A549 (cell line): ENCODE measurements around the gene DISC1. TPM values are rescaled to one million over a fixed set of nuclear protein-coding genes. Genes with fewer than 3 reads are reported as not detected.

ENCODE experiments used
- ATAC-seq, 2 experiments: fragments of 200-7000 bp in 1 of 2; fragments of >200 bp in 1 of 2; cut with Nextera tagmentation in 1 of 2; cut with Tn5 transposase in 1 of 2; 3 replicates each; pipeline versions ENCODE4 v1.8.0 to v1.9.1; 2018 to 2020; ENCODE audit warnings: mild to moderate bottlenecking in 1 of 2, moderate library complexity in 1 of 2
- CTCF ChIA-PET: fragments of 300-600 bp; sonication (Branson Sonifier 250); formaldehyde crosslinking; extraction: SDS; loops from one replicate; lab custom pipeline; 2021; ENCODE audit warnings: antibody characterized with exemption, inconsistent platforms; lab: Yijun Ruan, JAX
- POLR2A ChIA-PET: fragments of 350-600 bp; formaldehyde crosslinking; extraction: SDS; loops from one replicate; lab custom pipeline; 2021; ENCODE audit warnings: antibody characterized with exemption, inconsistent platforms; lab: Yijun Ruan, JAX
- DNase-seq, 2 experiments: peaks; one replicate each; pipeline versions ENCODE4 v3.0.0 to v3.0.0-alpha.2; 2011 to 2016; ENCODE audit warnings: low read depth in 1 of 2, low spot score in 1 of 2
- FAIRE-seq: peaks from 2 replicates; lab custom pipeline; 2011; peaks lifted over from hg19 to GRCh38; lab: Jason Lieb, UNC
- H3K27ac ChIP-seq, 2 experiments: fragments of >200 bp; sonication (Bioruptor Twin); formaldehyde crosslinking; 3 replicates each; pipeline ENCODE4 v1.5.1; 2016 to 2017
- H3K4me1 ChIP-seq: fragments of >200 bp; sonication (Bioruptor Twin); formaldehyde crosslinking; 3 replicates; pipeline ENCODE4 v1.6.1; 2016
- H3K4me2 ChIP-seq: fragments of >200 bp; sonication (Bioruptor Twin); formaldehyde crosslinking; 3 replicates; pipeline ENCODE4 v1.6.1; 2016
- H3K4me3 ChIP-seq: fragments of >200 bp; sonication (Bioruptor Twin); formaldehyde crosslinking; 3 replicates; pipeline ENCODE4 v1.5.1; 2016
- H3K9me3 ChIP-seq: fragments of >200 bp; sonication (Bioruptor Twin); formaldehyde crosslinking; 3 replicates; pipeline ENCODE4 v1.6.1; 2016
- ATOH8 ChIP-seq: fragments of 250-450 bp; sonication (Bioruptor Pico); IDR thresholded peaks from 2 replicates; pipeline ENCODE4 v1.5.0; 2020; ENCODE audit warnings: low read depth, mild to moderate bottlenecking, moderate library complexity
- CHD2 ChIP-seq: fragments of 150-350 bp; IDR thresholded peaks from 2 replicates; pipeline ENCODE4 v1.6.1; 2014; ENCODE audit warnings: low read length; ENCODE audit not compliant: partially characterized antibody
- CHD4 ChIP-seq: fragments of 200-600 bp; sonication (generic); IDR thresholded peaks from 2 replicates; pipeline ENCODE4 v1.6.1; 2016; ENCODE audit warnings: antibody characterized with exemption, mild to moderate bottlenecking, borderline replicate concordance
- E2F6 ChIP-seq: IDR thresholded peaks from 2 replicates; pipeline ENCODE4 v1.6.1; 2012; ENCODE audit warnings: low read depth, borderline replicate concordance
- EHF ChIP-seq: fragments of 250-450 bp; sonication (Bioruptor Pico); IDR thresholded peaks from 2 replicates; pipeline ENCODE4 v1.5.0; 2020; ENCODE audit warnings: mild to moderate bottlenecking
- ELK1 ChIP-seq: fragments of 150-350 bp; IDR thresholded peaks from 2 replicates; pipeline ENCODE4 v1.6.1; 2014; ENCODE audit warnings: low read depth, mild to moderate bottlenecking, low read length
- FOXS1 ChIP-seq: fragments of 250-450 bp; sonication (Bioruptor Pico); IDR thresholded peaks from 2 replicates; pipeline ENCODE4 v1.5.0; 2020; ENCODE audit warnings: mild to moderate bottlenecking, moderate library complexity
- GATA3 ChIP-seq: IDR thresholded peaks from 2 replicates; pipeline ENCODE4 v1.6.1; 2012; ENCODE audit warnings: borderline replicate concordance
- HDAC2 ChIP-seq: fragments of 200-600 bp; sonication (generic); IDR thresholded peaks from 2 replicates; pipeline ENCODE4 v1.6.1; 2016
- HES2 ChIP-seq: fragments of >200 bp; sonication (Bioruptor Twin); formaldehyde crosslinking; IDR thresholded peaks from 2 replicates; pipeline ENCODE4 v1.6.1; 2016
- HOXB5 ChIP-seq: fragments of 250-450 bp; sonication (Bioruptor Pico); IDR thresholded peaks from 2 replicates; pipeline ENCODE4 v1.5.0; 2020; ENCODE audit warnings: mild to moderate bottlenecking, moderate library complexity
- JUN ChIP-seq, 2 experiments: fragments of >200 bp; sonication (Bioruptor Twin); formaldehyde crosslinking; IDR thresholded peaks; 2 replicates in 1 of 2; 3 replicates in 1 of 2; pipeline ENCODE4 v1.6.1; 2016 to 2017
- MAFK ChIP-seq: fragments of 450-650 bp; IDR thresholded peaks from 2 replicates; pipeline ENCODE4 v1.6.1; 2014; ENCODE audit not compliant: partially characterized antibody
- PBX3 ChIP-seq: IDR thresholded peaks from 2 replicates; pipeline ENCODE4 v1.6.1; 2012
- PHF8 ChIP-seq: fragments of 200-600 bp; sonication (generic); IDR thresholded peaks from 2 replicates; pipeline ENCODE4 v1.6.1; 2016; ENCODE audit warnings: low read depth, mild to moderate bottlenecking, antibody characterized with exemption, moderate library complexity, borderline replicate concordance
- RCOR1 ChIP-seq: fragments of 150-350 bp; IDR thresholded peaks from 2 replicates; pipeline ENCODE4 v1.6.1; 2014; ENCODE audit warnings: antibody characterized with exemption, low read length, low read depth
- RNF2 ChIP-seq: fragments of 200-600 bp; sonication (generic); IDR thresholded peaks from 2 replicates; pipeline ENCODE4 v1.6.1; 2016; ENCODE audit warnings: low read depth, mild to moderate bottlenecking, antibody characterized with exemption, moderate library complexity, borderline replicate concordance
- TFCP2L1 ChIP-seq: fragments of 250-450 bp; sonication (Bioruptor Pico); IDR thresholded peaks from 2 replicates; pipeline ENCODE4 v1.5.0; 2021; ENCODE audit warnings: mild to moderate bottlenecking
- ZFP36 ChIP-seq: fragments of 450-650 bp; IDR thresholded peaks from 2 replicates; pipeline ENCODE4 v1.6.1; 2014; ENCODE audit warnings: borderline replicate concordance; ENCODE audit not compliant: partially characterized antibody
- ZNF302 ChIP-seq: fragments of 250-450 bp; sonication (Bioruptor Pico); IDR thresholded peaks from 2 replicates; pipeline ENCODE4 v1.9.0; 2021; ENCODE audit warnings: inconsistent platforms, mild to moderate bottlenecking, moderate library complexity
- ZSCAN20 ChIP-seq: fragments of 250-450 bp; sonication (Bioruptor Pico); IDR thresholded peaks from 2 replicates; pipeline ENCODE4 v1.8.0; 2022; ENCODE audit warnings: mild to moderate bottlenecking, moderate library complexity
- WGBS: methylation state at CpG from one replicate; pipeline ENCODE4 v1.1.6; 2017; ENCODE audit errors: missing lambda C conversion rate; 5-methylcytosine and 5-hydroxymethylcytosine counted together
- polyA plus RNA-seq, 4 experiments: library from polyadenylated mRNA; depleted of rRNA in 3 of 4; stranded (reverse); fragments of >200 nt; fragmentation: RNase III in 1 of 4; extraction: RNeasy Plus Mini Kit Qiagen cat#74134 plus additional on column Dnase treatment in 1 of 4; gene quantifications; 2 replicates in 3 of 4; 3 replicates in 1 of 4; pipeline ENCODE4 v1.2.3, GENCODE V29; 2011 to 2017

Gene DISC1
- polyA plus RNA-seq, 2 of the 4 experiments (the other 2 are of a cell fraction): 0.39 to 0.74 TPM

- TF ChIP-seq HDAC2 (no peak), E2F6 (no peak), PBX3 (no peak), ELK1 (no peak), CHD4 (no peak), MAFK (no peak), HOXB5 (CRISPR knock-in tag) (no peak), PHF8 (no peak), ZNF302 (CRISPR knock-in tag) (no peak)
- peaks cover 23% of the 10 kb centered on the region for H3K9me3 ChIP-seq
- ATAC-seq (no peak), DNase-seq (no peak), FAIRE-seq (no peak)
- WGBS: 3% methylated on average over 1 of the region's 1 CpG
- no peak overlapping the region for H3K4me3 ChIP-seq
- CTCF ChIA-PET: no interaction called here
- POLR2A ChIA-PET: no interaction called here
- no peaks in the 10 kb centered on the region for H3K4me1 ChIP-seq
- H3K4me2 ChIP-seq: no peak overlapping the region
- H3K27ac ChIP-seq: no peak overlapping the region
Measured at GRCh38 chr1:231670755-231671154, 44.2 kb downstream of the DISC1 start.

- POLR2A ChIA-PET: interaction anchor here (0.6 kb wide), 1 partner anchor 10 kb away, joined by 3 read pairs; no protein-coding TSS in a partner anchor
- no peak overlapping the region for H3K27ac ChIP-seq
- H3K4me2 ChIP-seq: no peak overlapping the region
- no peak for FAIRE-seq
- 59% methylated on average over 6 of the region's 6 CpGs for WGBS
- H3K4me3 ChIP-seq: no peak overlapping the region
- DNase-seq: no peak
- ATAC-seq: no peak
- TF ChIP-seq TFCP2L1 (CRISPR knock-in tag) (no peak), ZSCAN20 (CRISPR knock-in tag) (no peak), MAFK (no peak), FOXS1 (CRISPR knock-in tag) (no peak), CHD2 (no peak), ZFP36 (no peak), HOXB5 (CRISPR knock-in tag) (no peak), EHF (CRISPR knock-in tag) (no peak), GATA3 (no peak), JUN (IDR thresholded peaks at IDR 0.05) (no peak), RNF2 (no peak), ELK1 (no peak), ATOH8 (CRISPR knock-in tag) (no peak), HES2 (no peak), RCOR1 (no peak)
- peaks cover 20% of the 10 kb centered on the region for H3K9me3 ChIP-seq
- H3K4me1 ChIP-seq: no peaks in the 10 kb centered on the region
- CTCF ChIA-PET: interaction anchor here (1.4 kb wide), 1 partner anchor 394 kb away, joined by 3 read pairs; no protein-coding TSS in a partner anchor
Measured at GRCh38 chr1:231674575-231674974, 48.0 kb downstream of the DISC1 start.
